T47D (cell line): ENCODE data around the gene CXCL12.

Experiments used
- DNase-seq, 2 experiments: peaks; one replicate each; pipeline versions ENCODE4 v3.0.0 to v3.0.0-alpha.2; 2011 to 2012; ENCODE audit warnings: low read depth in 1 of 2, low spot score in 1 of 2
- JUND ChIP-seq: IDR thresholded peaks from 2 replicates; pipeline ENCODE4 v1.6.1; 2012; ENCODE audit warnings: low read depth
- in situ Hi-C: cut with HindIII; loops from 2 replicates; pipeline ENCODE4 v1.10.0; 2016; ENCODE audit warnings: low sequenced_read_pairs, low pct_unique_long_range_greater_than_20kb

CXCL12 gene

DNA sequence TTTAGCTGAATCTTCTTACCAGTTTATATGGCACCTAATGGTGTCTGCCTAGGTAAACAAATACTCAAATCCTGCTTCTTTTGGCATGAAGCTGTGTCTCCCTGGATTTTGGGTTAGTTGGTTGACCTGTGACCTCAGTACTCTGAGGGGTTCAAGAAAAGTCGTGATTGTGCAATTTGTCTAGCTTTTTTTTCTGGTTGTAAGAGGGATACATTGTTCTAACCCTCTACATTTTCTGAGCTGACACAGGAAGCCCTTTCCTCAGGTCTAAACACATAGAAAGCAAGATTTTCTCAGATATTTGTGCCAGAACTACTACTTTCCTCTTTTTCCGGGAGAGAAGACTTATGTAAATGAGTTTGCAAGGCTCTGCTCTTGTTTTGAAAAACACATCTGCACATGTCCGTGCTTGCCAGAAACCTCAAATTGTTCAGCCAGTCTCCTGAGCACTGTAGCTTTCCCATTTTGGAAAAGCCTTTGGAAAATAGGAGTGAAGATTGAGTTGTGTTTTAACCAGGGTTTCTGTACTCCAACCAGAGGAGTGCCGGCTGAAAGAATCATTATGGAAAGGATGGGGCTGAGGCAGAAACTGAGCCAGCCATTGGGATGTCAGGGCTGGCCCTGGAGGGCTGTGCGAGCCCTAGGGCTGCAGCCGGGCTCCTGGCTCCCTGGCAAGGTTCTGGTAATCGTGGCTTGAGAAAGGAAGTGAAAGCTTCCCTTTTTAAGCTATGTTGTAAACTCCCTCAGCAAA is 31.3 kb upstream of the CXCL12 start:
- in situ Hi-C loops: no loop called here
- DNase-seq: no peak
- no peak for TF ChIP-seq JUND

DNA sequence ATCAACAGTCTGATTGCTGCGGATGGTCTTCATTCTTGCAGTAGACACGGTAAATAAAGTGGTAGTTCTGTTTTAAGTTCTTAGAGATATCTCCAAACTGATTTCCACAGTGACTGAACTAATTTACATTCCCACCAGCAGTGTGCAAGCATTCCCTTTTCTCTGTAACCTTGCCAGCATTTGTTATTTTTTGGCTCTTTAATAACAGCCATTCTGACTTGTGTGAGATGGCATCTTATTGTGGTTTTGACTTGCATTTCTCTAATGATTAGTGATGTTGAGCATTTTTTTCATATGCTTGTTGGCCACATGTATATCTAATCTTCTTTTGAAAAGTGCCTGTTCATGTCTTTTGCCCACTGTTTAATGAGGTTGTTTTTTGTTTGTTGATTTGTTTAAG is 30.2 kb upstream of the CXCL12 start:
- TF ChIP-seq JUND: no peak
- in situ Hi-C loops: no loop called here
- DNase-seq: no peak

DNA sequence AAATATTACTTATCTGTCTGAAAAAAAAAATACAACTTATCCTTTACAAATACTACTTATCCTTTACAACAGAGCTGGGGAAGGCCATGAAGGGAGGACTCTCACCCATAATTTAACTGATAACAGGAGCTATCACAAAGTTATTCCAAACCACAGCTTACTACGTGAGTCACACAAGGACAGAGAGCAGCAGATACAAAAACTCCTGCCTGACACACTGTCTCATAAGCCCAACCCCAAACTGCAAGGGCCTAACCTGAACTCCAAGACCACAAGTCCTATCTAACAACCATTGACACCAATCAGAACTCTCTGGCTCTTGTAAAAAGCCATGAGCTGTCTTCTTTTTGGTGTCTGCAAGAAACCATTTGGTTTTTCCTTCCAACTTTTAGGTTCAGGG is 28.5 kb upstream of the CXCL12 start:
- in situ Hi-C loops: no loop called here
- no peak for DNase-seq
- TF ChIP-seq JUND: no peak

DNA sequence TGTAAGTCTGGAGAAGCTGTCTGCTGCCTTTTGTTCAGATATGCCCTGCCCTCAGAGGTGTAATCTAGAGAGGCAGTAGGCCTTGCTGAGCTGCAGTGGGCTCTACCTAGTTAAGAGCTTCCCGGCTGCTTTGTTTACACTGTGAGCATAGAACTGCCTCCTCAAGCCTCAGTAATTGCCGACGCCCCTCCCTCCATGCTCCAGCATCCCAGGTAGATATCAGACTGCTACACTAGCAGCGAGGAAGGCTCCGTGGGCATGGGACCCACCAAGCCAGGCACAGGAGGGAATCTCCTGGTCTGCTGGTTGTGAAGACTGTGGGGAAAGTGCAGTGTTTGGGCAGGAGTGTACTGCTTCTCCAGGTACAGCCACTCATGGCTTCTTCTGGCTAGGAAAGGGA is 26.4 kb upstream of the CXCL12 start:
- in situ Hi-C loops: no loop called here
- no peak for DNase-seq
- no peak for TF ChIP-seq JUND

DNA sequence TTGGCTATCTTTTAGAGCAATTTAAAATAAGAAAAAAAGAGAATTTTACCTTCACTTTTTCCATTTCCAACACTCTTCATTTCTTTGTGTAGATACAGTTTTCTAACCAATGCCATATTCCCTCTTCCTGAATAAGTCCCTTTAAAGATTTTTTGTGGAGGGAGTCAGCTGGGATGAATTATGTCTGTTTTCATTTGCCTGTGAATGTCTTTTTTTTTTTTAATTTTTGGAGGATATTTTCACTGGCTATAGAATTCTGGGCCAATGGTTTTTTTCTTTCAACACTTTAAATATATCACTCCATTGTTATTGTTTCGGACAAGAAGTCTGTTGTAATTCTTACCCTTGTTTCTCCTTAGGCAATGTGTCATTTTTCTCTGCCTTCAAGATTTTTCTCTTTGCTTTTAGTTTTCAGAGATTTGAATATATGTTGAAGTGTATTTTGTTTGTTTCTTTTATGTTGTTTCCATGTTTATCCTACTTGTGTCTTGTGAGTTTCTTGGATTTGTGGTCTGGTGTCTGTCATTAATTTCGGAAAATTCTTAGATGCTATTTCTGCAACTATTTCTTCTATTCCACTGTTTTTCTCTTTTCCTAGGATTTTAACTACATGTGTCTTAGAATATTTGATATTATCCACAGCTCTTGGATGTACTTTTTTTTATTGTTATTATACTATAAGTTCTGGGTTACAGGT is 20.0 kb upstream of the CXCL12 start:
- in situ Hi-C loops: no loop called here
- TF ChIP-seq JUND: no peak
- no peak for DNase-seq

DNA sequence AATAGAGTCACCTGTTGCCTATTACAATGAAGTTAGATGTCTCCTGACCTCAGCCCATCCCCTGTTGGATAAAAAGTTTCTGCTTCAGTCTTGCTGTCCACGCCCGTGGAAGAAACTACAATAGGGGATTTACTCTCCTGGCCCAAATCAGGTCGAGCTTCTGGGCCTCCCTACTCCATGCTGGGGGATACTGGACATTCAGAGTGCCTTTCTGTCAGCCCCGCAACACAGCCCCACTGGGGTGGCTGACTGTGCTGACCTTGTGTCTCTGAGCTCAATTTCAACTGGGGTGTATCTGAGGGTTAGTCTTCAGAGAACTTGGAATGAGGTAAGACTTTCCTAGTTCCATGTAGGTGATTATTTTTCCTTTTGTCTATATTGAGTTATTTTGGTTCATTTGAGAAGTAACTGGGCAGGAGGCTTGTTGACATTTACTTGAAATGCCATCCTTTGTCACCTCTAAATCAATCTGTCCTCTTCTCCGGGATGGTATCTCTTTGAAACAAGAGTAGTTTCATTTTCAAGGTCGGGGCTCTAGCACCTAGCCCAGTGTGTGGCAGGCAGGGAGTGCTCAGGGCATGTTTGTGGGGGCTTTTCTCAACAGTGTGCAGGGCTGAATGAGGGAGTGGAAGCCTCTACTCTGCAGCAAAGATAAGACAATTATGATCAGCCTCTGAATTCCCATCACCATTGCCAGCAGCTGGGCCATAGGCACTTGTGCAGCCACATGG is 17.7 kb upstream of the CXCL12 start:
- no peak for TF ChIP-seq JUND
- in situ Hi-C loops: no loop called here
- DNase-seq: no peak

DNA sequence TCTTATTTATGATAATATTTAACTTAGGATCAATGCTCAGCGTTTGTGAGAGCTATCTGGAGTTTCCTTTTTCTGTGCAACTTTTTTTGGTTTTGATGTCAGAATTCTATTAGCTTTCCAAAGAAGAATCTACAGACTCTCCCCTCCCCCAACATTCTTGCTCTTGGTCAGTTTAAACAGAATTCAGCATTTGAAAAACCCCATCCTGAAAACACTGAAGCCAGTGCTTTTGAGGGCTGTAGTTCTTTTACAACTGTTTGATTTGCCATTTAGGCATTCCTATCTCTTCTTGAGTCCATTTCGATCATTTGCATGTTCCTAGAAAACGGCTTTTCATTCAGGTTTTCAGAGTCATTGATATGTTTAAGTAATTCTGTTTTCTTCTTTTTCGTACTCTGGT is 15.6 kb upstream of the CXCL12 start:
- TF ChIP-seq JUND: no peak
- no peak for DNase-seq
- in situ Hi-C loops: no loop called here

DNA sequence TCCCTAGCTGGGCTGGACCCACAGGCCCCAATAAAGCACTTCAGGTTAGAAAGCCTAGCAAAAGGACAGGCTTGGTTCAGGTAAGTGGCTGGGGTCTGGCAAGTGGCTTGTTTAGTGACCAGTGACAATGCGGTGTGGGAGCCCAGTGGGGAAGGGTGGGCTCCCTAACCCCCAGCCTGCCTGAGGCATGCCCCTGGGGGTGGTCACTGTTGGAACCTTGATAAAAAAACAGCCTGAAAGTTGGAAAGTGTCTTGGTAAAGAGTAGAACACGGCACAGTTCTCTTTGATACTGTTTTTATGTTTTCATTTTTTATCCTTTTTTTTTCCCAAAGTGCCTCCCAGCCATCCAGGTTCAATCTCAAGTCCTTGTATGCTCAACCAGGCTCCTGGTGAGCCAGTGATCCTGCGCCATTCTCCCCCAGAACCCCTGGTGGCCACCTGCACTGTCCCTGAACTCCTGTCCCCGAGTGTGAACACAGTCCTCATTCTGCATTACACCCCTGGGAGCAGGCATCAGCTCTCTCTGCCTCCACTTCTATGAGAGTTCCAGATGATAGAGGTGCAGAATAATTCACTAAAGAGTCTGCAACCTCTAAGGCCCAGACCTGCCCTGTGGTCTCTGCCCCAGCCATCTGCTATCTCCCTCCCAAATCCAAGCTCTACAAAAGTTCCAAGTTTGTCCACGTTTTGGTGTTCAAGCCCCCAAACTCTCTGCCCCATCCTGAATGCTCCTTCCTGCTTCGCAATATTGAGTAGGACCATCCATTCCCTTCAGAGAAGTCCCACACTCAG is 15.0 kb upstream of the CXCL12 start:
- TF ChIP-seq JUND: no peak
- in situ Hi-C loops: no loop called here
- DNase-seq: no peak

DNA sequence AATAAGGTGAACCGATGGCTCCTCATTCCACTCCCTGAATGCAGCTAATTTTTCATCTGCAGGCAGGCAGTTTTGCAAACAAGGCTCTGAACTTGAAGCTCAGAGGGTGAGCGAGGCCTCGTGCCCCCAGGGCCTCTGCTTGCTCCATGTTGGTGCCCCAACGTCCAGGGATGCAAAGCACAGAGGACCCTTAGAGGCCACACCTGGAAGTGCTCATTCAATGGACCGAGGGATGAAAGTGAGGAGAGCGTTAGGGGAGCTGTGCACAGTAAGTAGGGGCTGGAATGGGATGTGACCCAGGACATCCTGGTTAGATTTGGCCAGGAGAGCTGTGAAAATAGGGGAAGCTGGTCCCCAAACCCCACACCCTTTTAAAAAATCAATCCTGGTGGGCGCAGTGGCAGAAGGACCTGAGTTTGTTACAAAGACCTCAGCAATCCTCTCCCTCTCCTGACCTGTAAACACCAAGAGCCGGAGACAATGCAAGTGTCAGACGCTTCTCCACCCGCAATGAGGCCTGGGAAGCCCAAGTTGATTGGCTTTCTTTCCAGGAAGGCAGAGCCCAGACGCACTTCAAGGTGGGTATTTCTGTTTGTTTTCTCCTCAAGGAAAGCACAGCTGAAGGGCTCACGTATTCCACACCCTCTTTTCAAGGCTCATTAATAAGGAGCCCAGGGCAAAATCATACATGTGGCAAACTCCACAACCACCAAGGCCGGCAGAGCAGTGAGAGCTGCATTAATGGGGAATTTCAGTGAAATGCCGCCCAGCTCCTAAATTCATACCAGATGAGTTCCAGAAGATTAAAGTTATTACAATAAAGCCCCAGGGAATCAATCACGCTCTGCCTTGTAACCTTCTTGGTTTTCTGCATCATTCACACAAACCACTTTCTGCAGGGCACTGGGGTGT is 14.1 kb upstream of the CXCL12 start:
- in situ Hi-C loops: no loop called here
- DNase-seq: no peak
- no peak for TF ChIP-seq JUND

DNA sequence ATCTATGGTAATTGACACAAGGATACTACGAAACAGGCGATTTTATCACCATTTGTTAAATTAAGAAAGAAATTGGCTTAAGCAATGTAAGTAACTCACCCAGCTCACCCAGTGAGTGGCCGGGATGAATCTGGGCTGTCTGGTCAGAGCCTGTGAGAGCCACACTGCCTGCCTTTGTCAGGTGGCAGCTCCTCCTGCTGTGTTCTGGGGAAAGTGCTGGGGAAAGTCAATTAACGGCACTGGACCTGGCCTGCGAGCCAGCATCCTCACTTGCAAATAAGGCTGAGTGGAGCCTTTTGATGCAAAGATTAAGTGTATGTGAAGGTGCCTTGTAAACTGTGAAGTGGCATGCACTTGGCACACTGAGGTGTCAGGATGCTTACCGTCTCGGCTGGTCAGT is 13.4 kb upstream of the CXCL12 start:
- TF ChIP-seq JUND: no peak
- no peak for DNase-seq
- in situ Hi-C loops: no loop called here

DNA sequence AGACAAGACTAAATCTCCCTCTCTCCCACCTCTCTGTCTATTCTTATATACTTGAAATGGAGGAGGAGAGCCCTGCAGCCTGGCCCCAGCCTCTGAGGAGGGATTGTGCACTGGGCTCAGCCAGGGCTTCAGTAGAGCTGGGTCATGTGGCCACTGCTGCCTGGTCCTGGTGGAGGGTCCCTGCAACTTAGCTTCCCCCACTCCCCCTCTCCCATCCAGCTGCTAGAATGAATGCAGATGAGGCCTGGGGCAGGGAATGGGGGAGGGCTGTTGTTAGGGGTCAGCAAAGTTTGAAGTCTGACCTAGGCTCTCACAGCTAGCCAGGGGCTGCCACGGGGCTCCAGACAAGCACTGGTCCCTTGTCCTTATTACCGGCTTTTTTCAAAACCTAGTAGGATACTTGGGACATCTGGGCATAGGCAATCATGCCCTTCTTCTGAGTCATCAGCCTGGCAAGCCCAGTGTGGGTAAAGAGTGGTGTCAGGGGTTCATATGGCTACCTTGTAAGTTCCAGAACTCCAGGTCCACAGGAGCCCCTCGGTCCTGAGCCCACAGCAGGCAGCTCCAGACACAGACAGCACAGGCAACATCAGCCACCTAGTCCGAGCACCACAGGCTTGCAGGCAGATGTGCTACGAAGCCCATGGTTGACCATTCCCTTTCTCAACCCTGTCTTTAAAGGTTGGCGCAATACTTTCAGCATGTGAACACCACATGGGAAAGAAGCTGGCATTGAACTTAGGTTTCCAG is 12.8 kb upstream of the CXCL12 start:
- no peak for DNase-seq
- in situ Hi-C loops: no loop called here
- no peak for TF ChIP-seq JUND
